A549 (cell line): ENCODE results near the gene CDKN1C. TPM values are rescaled to one million over a fixed set of nuclear protein-coding genes. Genes with fewer than 3 reads are reported as not detected.

Experiments used
- EHMT2 ChIP-seq: fragments of 200-600 bp; sonication (generic); IDR thresholded peaks from 2 replicates; pipeline ENCODE4 v1.6.1; 2016; ENCODE audit warnings: antibody characterized with exemption, low read depth, mild to moderate bottlenecking, moderate library complexity
- EP300 ChIP-seq, 2 experiments: fragments of >200 bp; sonication (Bioruptor Twin); formaldehyde crosslinking; IDR thresholded peaks; 2 replicates in 1 of 2; 3 replicates in 1 of 2; pipeline ENCODE4 v1.6.1; 2016 to 2017
- ESRRA ChIP-seq: fragments of 150-350 bp; IDR thresholded peaks from 2 replicates; pipeline ENCODE4 v1.6.1; 2014; ENCODE audit warnings: mild to moderate bottlenecking, low read length, borderline replicate concordance
- FOSB ChIP-seq: fragments of 250-450 bp; sonication (Bioruptor Pico); IDR thresholded peaks from 2 replicates; pipeline ENCODE4 v1.5.0; 2020; ENCODE audit warnings: mild to moderate bottlenecking, moderate library complexity
- HDAC2 ChIP-seq: fragments of 200-600 bp; sonication (generic); IDR thresholded peaks from 2 replicates; pipeline ENCODE4 v1.6.1; 2016
- KDM1A ChIP-seq: fragments of 200-600 bp; sonication (generic); IDR thresholded peaks from 2 replicates; pipeline ENCODE4 v1.6.1; 2016; ENCODE audit warnings: low read depth, mild to moderate bottlenecking
- MAFK ChIP-seq: fragments of 450-650 bp; IDR thresholded peaks from 2 replicates; pipeline ENCODE4 v1.6.1; 2014; ENCODE audit not compliant: partially characterized antibody
- MAX ChIP-seq: IDR thresholded peaks from 2 replicates; pipeline ENCODE4 v1.6.1; 2012
- NFE2L2 ChIP-seq: fragments of 150-350 bp; conservative IDR thresholded peaks from 2 replicates; pipeline ENCODE4 v1.6.1; 2014; ENCODE audit warnings: low read length
- NR3C1 ChIP-seq: fragments of >200 bp; sonication (Bioruptor Twin); formaldehyde crosslinking; IDR thresholded peaks from 3 replicates; pipeline ENCODE4 v1.6.1; 2017
- PBX3 ChIP-seq: IDR thresholded peaks from 2 replicates; pipeline ENCODE4 v1.6.1; 2012
- PHF8 ChIP-seq: fragments of 200-600 bp; sonication (generic); IDR thresholded peaks from 2 replicates; pipeline ENCODE4 v1.6.1; 2016; ENCODE audit warnings: low read depth, mild to moderate bottlenecking, antibody characterized with exemption, moderate library complexity, borderline replicate concordance
- POLR2A ChIP-seq: IDR thresholded peaks from 2 replicates; pipeline ENCODE4 v1.6.1; 2012; ENCODE audit warnings: mild to moderate bottlenecking, low read length
- RFX5 ChIP-seq: fragments of 450-650 bp; IDR thresholded peaks from 2 replicates; pipeline ENCODE4 v1.7.1; 2014; ENCODE audit warnings: antibody characterized with exemption, mild to moderate bottlenecking, moderate library complexity
- TP53 ChIP-seq: fragments of 250-450 bp; sonication (Bioruptor Pico); IDR thresholded peaks from 2 replicates; pipeline ENCODE4 v1.5.0; 2021; ENCODE audit warnings: mild to moderate bottlenecking, moderate library complexity
- ZC3H11A ChIP-seq: fragments of 450-650 bp; IDR thresholded peaks from 2 replicates; pipeline ENCODE4 v1.6.1; 2014; ENCODE audit warnings: antibody characterized with exemption, mild to moderate bottlenecking
- ZSCAN20 ChIP-seq: fragments of 250-450 bp; sonication (Bioruptor Pico); IDR thresholded peaks from 2 replicates; pipeline ENCODE4 v1.8.0; 2022; ENCODE audit warnings: mild to moderate bottlenecking, moderate library complexity
- polyA plus RNA-seq, 4 experiments: library from polyadenylated mRNA; depleted of rRNA in 3 of 4; stranded (reverse); fragments of >200 nt; fragmentation: RNase III in 1 of 4; extraction: RNeasy Plus Mini Kit Qiagen cat#74134 plus additional on column Dnase treatment in 1 of 4; gene quantifications; 2 replicates in 3 of 4; 3 replicates in 1 of 4; pipeline ENCODE4 v1.2.3, GENCODE V29; 2011 to 2017
- TF ChIP-seq, protein P1 (sequence below): fragments of 150-350 bp; IDR thresholded peaks from 2 replicates; pipeline ENCODE4 v1.6.1; 2014; ENCODE audit warnings: low read depth, mild to moderate bottlenecking, low read length
- TF ChIP-seq, protein P2 (sequence below): fragments of 450-650 bp; IDR thresholded peaks from 2 replicates; pipeline ENCODE4 v1.6.1; 2014; ENCODE audit warnings: antibody characterized with exemption
- TF ChIP-seq, protein P3 (sequence below): fragments of >200 bp; sonication (Bioruptor Twin); formaldehyde crosslinking; IDR thresholded peaks from 3 replicates; pipeline ENCODE4 v1.5.1; 2016
- TF ChIP-seq, protein P4 (sequence below): fragments of >200 bp; sonication (Bioruptor Twin); formaldehyde crosslinking; IDR thresholded peaks from 3 replicates; pipeline ENCODE4 v1.6.1; 2016
- TF ChIP-seq, protein P5 (sequence below): fragments of 250-450 bp; sonication (Bioruptor Pico); IDR thresholded peaks from 2 replicates; pipeline ENCODE4 v1.5.0; 2020; ENCODE audit warnings: low read depth, mild to moderate bottlenecking, moderate library complexity

CDKN1C gene
- polyA plus RNA-seq, 2 of the 4 experiments (the other 2 are of a cell fraction): 0.30 to 0.41 TPM

GRCh38 chr11:2901854-2902783 lies 16.5 kb upstream of the CDKN1C start (continued):
- TF ChIP-seq MAX (peak; percentile 38), TP53 (CRISPR knock-in tag) (no peak), RFX5 (no peak), FOSB (CRISPR knock-in tag) (no peak), EHMT2 (no peak), KDM1A (no peak), ZC3H11A (no peak), MAFK (no peak), NFE2L2 (no peak), ZSCAN20 (CRISPR knock-in tag) (no peak), PHF8 (0 out of 2 replicates have a peak, but pooled peaks have one; percentile 18), PBX3 (no peak), NR3C1 (no peak), POLR2A (peak; percentile 37), EP300 (IDR thresholded peaks at IDR 0.05) (no peak), HDAC2 (no peak), ESRRA (no peak)
- TF ChIP-seq, protein P1, sequence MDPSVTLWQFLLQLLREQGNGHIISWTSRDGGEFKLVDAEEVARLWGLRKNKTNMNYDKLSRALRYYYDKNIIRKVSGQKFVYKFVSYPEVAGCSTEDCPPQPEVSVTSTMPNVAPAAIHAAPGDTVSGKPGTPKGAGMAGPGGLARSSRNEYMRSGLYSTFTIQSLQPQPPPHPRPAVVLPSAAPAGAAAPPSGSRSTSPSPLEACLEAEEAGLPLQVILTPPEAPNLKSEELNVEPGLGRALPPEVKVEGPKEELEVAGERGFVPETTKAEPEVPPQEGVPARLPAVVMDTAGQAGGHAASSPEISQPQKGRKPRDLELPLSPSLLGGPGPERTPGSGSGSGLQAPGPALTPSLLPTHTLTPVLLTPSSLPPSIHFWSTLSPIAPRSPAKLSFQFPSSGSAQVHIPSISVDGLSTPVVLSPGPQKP: no peak
- TF ChIP-seq, protein P2, sequence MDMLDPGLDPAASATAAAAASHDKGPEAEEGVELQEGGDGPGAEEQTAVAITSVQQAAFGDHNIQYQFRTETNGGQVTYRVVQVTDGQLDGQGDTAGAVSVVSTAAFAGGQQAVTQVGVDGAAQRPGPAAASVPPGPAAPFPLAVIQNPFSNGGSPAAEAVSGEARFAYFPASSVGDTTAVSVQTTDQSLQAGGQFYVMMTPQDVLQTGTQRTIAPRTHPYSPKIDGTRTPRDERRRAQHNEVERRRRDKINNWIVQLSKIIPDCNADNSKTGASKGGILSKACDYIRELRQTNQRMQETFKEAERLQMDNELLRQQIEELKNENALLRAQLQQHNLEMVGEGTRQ: no peak
- TF ChIP-seq, protein P3, sequence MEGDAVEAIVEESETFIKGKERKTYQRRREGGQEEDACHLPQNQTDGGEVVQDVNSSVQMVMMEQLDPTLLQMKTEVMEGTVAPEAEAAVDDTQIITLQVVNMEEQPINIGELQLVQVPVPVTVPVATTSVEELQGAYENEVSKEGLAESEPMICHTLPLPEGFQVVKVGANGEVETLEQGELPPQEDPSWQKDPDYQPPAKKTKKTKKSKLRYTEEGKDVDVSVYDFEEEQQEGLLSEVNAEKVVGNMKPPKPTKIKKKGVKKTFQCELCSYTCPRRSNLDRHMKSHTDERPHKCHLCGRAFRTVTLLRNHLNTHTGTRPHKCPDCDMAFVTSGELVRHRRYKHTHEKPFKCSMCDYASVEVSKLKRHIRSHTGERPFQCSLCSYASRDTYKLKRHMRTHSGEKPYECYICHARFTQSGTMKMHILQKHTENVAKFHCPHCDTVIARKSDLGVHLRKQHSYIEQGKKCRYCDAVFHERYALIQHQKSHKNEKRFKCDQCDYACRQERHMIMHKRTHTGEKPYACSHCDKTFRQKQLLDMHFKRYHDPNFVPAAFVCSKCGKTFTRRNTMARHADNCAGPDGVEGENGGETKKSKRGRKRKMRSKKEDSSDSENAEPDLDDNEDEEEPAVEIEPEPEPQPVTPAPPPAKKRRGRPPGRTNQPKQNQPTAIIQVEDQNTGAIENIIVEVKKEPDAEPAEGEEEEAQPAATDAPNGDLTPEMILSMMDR: no peak
- TF ChIP-seq, protein P4, sequence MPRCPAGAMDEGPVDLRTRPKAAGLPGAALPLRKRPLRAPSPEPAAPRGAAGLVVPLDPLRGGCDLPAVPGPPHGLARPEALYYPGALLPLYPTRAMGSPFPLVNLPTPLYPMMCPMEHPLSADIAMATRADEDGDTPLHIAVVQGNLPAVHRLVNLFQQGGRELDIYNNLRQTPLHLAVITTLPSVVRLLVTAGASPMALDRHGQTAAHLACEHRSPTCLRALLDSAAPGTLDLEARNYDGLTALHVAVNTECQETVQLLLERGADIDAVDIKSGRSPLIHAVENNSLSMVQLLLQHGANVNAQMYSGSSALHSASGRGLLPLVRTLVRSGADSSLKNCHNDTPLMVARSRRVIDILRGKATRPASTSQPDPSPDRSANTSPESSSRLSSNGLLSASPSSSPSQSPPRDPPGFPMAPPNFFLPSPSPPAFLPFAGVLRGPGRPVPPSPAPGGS: no peak
- TF ChIP-seq, protein P5, sequence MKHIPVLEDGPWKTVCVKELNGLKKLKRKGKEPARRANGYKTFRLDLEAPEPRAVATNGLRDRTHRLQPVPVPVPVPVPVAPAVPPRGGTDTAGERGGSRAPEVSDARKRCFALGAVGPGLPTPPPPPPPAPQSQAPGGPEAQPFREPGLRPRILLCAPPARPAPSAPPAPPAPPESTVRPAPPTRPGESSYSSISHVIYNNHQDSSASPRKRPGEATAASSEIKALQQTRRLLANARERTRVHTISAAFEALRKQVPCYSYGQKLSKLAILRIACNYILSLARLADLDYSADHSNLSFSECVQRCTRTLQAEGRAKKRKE (CRISPR knock-in tag): no peak
